Testis (tissue), 3 donors: ENCODE results near the gene HSPD1. TPM values are rescaled to one million over a fixed set of nuclear protein-coding genes. Genes with fewer than 3 reads are reported as not detected.

Experiments
- DNase-seq: peaks from one replicate; pipeline ENCODE4 v3.0.0-alpha.2; 2019
- H3K27ac ChIP-seq, 2 donors: fragments of 200-600 bp; sonication (generic); one replicate each; pipeline ENCODE4 v1.5.1; 2019
- H3K27me3 ChIP-seq: fragments of 200-600 bp; sonication (generic); one replicate; pipeline ENCODE4 v1.5.1; 2019
- H3K36me3 ChIP-seq: fragments of 200-600 bp; sonication (generic); one replicate; pipeline ENCODE4 v1.5.1; 2017; ENCODE audit warnings: low read depth; ENCODE audit errors: missing control alignments
- H3K4me1 ChIP-seq: fragments of 200-600 bp; sonication (generic); one replicate; pipeline ENCODE4 v1.5.1; 2019
- H3K4me3 ChIP-seq, 2 donors: fragments of 200-600 bp; sonication (generic); one replicate each; pipeline ENCODE4 v1.5.1; 2017 to 2019
- H3K9me3 ChIP-seq: fragments of 200-600 bp; sonication (generic); one replicate; pipeline ENCODE4 v1.5.1; 2017
- POLR2A ChIP-seq: fragments of 450-650 bp; IDR thresholded peaks from one replicate; pipeline ENCODE4 v1.6.1; 2017; ENCODE audit warnings: antibody characterized with exemption, mild to moderate bottlenecking, moderate library complexity
- WGBS, 2 donors: methylation state at CpG; one replicate each; pipeline ENCODE4 v1.1.5; 2018; 5-methylcytosine and 5-hydroxymethylcytosine counted together
- intact Hi-C: fragments of 100-400 bp; cut with DNase I; formaldehyde crosslinking; loops from one replicate; pipeline ENCODE4 v1.15.1; 2023; ENCODE audit warnings: low total_unique reads
- polyA plus RNA-seq: library from polyadenylated mRNA; stranded (reverse); fragments of 350-450 nt; fragmentation: Illumina TruSeq; extraction: RNeasy Lipid Tissue Mini Kit (QIAGEN cat#74804); gene quantifications from one replicate; pipeline ENCODE4 v1.2.3, GENCODE V29; 2014; ENCODE audit warnings: low read depth, low replicate concordance; ENCODE audit not compliant: insufficient read depth
- total RNA-seq, 2 donors: library from RNA; depleted of rRNA; stranded (reverse); fragments of >200 nt; gene quantifications; one replicate each; pipeline ENCODE4 v1.2.3, GENCODE V29; 2016
- TF ChIP-seq, protein P1 (sequence below), 3 experiments: fragments of 450-650 bp in 2 of 3; fragments of 200-600 bp in 1 of 3; sonication (generic) in 1 of 3; IDR thresholded peaks; one replicate each; pipeline ENCODE4 v1.5.1; 2016 to 2019; ENCODE audit warnings: antibody characterized with exemption in 3 of 3, mild to moderate bottlenecking in 2 of 3, moderate library complexity in 1 of 3

HSPD1 gene
- total and polyA plus RNA-seq, 3 donors from 2014 or later = 107 to 121 (median 111) TPM

DNA sequence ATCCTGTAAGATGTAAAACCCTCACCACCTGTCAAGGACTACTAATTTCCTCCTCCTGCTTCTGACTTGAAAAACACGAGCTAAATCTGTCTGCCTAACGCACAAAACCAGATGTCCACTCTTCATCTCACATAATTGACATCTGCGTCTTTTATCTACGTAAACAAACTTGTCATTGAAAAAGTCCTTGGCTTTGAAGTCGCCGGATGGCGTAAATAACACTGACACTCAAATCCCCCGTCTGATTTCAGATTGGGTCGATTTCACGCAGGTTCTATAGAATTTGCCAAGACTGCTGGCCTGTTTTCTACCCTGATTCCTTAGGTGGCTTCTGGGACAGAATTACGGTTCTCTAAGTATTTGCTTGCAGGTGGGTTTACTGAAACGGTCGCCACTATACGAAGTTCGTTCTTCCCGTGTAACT is 15.7 kb upstream of the HSPD1 start:
- Histone ChIP-seq H3K36me3 (no peaks in the 10 kb centered on the region), H3K9me3 (no peaks in the 10 kb centered on the region), H3K27me3 (no peaks in the 10 kb centered on the region), H3K4me3 (peak overlapping the region; percentile 98 to 100), H3K4me1 (peaks cover 7% of the 10 kb centered on the region), H3K27ac (peak overlapping the region; percentile 98 to 99)
- DNase-seq = no peak
- 0 to 1% methylated on average over 16 of the region's 16 CpGs for WGBS, 2 donors
- intact Hi-C loops = no loop called here
- TF ChIP-seq POLR2A = no peak
- TF ChIP-seq, protein P1, sequence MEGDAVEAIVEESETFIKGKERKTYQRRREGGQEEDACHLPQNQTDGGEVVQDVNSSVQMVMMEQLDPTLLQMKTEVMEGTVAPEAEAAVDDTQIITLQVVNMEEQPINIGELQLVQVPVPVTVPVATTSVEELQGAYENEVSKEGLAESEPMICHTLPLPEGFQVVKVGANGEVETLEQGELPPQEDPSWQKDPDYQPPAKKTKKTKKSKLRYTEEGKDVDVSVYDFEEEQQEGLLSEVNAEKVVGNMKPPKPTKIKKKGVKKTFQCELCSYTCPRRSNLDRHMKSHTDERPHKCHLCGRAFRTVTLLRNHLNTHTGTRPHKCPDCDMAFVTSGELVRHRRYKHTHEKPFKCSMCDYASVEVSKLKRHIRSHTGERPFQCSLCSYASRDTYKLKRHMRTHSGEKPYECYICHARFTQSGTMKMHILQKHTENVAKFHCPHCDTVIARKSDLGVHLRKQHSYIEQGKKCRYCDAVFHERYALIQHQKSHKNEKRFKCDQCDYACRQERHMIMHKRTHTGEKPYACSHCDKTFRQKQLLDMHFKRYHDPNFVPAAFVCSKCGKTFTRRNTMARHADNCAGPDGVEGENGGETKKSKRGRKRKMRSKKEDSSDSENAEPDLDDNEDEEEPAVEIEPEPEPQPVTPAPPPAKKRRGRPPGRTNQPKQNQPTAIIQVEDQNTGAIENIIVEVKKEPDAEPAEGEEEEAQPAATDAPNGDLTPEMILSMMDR (IDR thresholded peaks at IDR 0.05) = no peak

DNA sequence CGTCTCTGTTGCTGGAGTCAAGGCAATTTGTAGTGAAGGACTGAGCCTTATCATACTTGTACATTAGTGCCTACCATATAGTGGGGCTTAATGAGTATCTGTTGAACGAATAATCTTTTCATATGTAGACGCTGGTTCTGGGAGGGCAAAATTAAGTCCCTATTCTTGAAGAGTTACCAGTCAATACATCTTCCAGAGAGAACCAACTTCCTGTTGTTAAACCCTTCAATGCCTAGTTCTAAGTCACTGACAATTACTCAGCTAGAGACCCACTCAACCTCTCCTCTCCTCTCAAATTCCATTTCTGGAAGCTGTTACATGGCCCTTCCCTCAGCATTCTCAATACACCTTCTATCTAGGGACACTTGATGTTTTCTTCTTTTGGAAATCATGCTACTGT is 15.1 kb upstream of the HSPD1 start:
- intact Hi-C loops = no loop called here
- no peaks in the 10 kb centered on the region for H3K27me3 ChIP-seq
- no peak for DNase-seq
- 41 to 57% methylated on average over 3 of the region's 3 CpGs for WGBS, 2 donors
- H3K9me3 ChIP-seq = no peaks in the 10 kb centered on the region
- peak overlapping the region in 1 of 2 donors; percentile 98 for H3K4me3 ChIP-seq
- peak overlapping the region; percentile 98 to 99 for H3K27ac ChIP-seq
- no peaks in the 10 kb centered on the region for H3K36me3 ChIP-seq
- peaks cover 7% of the 10 kb centered on the region for H3K4me1 ChIP-seq
- TF ChIP-seq, protein P1 (IDR thresholded peaks at IDR 0.05) = no peak
- TF ChIP-seq POLR2A = no peak

DNA sequence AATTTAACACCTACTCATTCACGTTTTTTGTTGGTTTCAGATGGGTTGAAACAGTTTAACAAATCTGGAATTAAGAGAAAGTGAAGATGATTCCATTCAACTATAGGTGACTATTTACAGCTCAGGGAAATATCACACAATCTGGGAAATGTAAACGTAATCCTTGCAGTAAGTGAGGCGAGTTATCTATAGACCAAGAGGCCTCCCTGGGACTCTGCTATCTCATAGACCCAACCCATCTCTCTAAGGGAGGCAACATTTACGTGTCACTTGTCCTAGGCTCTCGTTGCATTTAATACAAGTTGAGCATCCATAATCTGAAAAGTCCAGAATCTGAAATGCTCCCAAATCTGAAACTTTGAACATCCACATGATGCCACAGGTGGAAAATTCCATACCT is 14.3 kb upstream of the HSPD1 start:
- no peak for DNase-seq
- WGBS, 2 donors = 79 to 81% methylated on average over 5 of the region's 5 CpGs

DNA sequence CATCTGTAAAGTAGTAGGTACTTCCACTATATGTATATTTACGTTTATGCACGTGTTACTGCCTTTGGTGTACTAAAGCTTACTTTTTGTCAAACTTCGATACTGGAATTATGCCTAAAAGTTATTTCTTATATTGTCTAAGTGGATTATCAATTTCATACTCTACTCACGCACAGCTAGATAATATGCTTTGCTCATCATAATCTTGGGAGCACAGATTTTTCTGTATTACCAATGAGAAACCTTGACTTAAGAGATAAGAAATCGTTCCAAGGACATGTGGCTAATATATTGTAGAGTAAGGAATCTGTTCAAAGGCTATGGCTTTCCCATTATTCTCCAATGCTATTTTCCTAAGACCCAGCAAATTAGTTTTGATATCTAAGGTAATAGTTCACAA is 7.0 kb upstream of the HSPD1 start:
- TF ChIP-seq, protein P1 (IDR thresholded peaks at IDR 0.05) = no peak
- TF ChIP-seq POLR2A = no peak
- Histone ChIP-seq H3K27me3 (no peaks in the 10 kb centered on the region), H3K36me3 (no peaks in the 10 kb centered on the region), H3K27ac (no peak overlapping the region), H3K4me3 (no peak overlapping the region), H3K4me1 (peaks cover 6% of the 10 kb centered on the region), H3K9me3 (no peaks in the 10 kb centered on the region)
- intact Hi-C loops = no loop called here
- WGBS, 2 donors = 71 to 79% methylated on average over 5 of the region's 5 CpGs
- DNase-seq = no peak

More for the DNA sequence above, 14.3 kb upstream of the HSPD1 start:
- Histone ChIP-seq H3K27ac (no peak overlapping the region), H3K4me1 (peaks cover 7% of the 10 kb centered on the region), H3K9me3 (no peaks in the 10 kb centered on the region), H3K4me3 (no peak overlapping the region), H3K27me3 (no peaks in the 10 kb centered on the region), H3K36me3 (no peaks in the 10 kb centered on the region)
- TF ChIP-seq, protein P1 (IDR thresholded peaks at IDR 0.05) = no peak
- TF ChIP-seq POLR2A = no peak
- intact Hi-C loops = no loop called here

DNA sequence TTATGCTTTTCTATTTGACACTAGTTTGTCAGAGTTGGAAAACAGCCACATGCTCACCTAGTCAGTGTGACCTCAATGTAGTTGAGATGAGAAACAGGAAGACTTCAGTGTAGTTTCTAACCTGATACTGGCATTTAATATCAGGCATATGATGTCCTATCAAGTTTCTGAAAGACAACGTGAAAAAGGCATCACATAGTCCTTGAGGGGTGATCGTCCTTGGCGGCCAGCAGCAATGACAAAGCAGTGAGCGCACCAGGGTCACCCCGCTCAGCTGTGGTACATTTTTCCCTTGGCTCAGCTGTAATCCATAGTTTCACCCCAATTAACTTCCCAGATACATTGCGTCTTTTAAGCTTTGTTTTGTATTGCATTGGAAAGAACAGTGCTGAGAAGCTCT is 4.9 kb upstream of the HSPD1 start:
- DNase-seq = no peak
- no peak overlapping the region for H3K27ac ChIP-seq
- 86 to 90% methylated on average over 6 of the region's 6 CpGs for WGBS, 2 donors
- no peak for TF ChIP-seq POLR2A
- TF ChIP-seq, protein P1 (IDR thresholded peaks at IDR 0.05) = no peak
- H3K9me3 ChIP-seq = no peaks in the 10 kb centered on the region
- no peaks in the 10 kb centered on the region for H3K36me3 ChIP-seq
- peaks cover 12% of the 10 kb centered on the region for H3K4me1 ChIP-seq
- no peak overlapping the region for H3K4me3 ChIP-seq
- no peaks in the 10 kb centered on the region for H3K27me3 ChIP-seq
- intact Hi-C loops = no loop called here
